Measurements from ENCODE around the gene ERLIN1. TPM values are rescaled to one million over a fixed set of nuclear protein-coding genes. Genes with fewer than 3 reads are reported as not detected.

Gene ERLIN1
- total and polyA plus RNA-seq, 7 experiments from 2014 or later = 3.9 to 19.3 (median 12.4) TPM

GRCh38 chr10:100163704-100164621 is 21.9 kb downstream of the ERLIN1 start:
- DNase-seq = no peak
- Mint-ChIP-seq H3K4me1 (peaks cover 14 to 39% (median 27%) of the 10 kb centered on the region in 7 donors), H3K9me3 (no peaks in the 10 kb centered on the region), H3K27ac (peak overlapping the region in 1 of 9 donors; percentile 51), H3K36me3 (peaks cover 5 to 32% (median 28%) of the 10 kb centered on the region in 5 donors), H3K27me3 (no peaks in the 10 kb centered on the region), H3K4me3 (no peak overlapping the region)
- ChIA-PET CTCF (interaction anchor here (0.6 kb wide), 1 partner anchor 9 kb away, joined by 3 read pairs; no protein-coding TSS in a partner anchor), POLR2A (interaction anchor here (1.1 kb wide), 1 partner anchor 10 kb away, joined by 3 read pairs; no protein-coding TSS in a partner anchor)
- Histone ChIP-seq H3K36me3 (ENCODE audit: control insufficient read depth in 2 of 3, insufficient read depth in 3 of 3, low read length in 3 of 3) (peaks cover 0 to 4% (median 0%) of the 10 kb centered on the region in 3 experiments), H3K4me1 (ENCODE audit: control insufficient read depth in 2 of 2, insufficient read depth in 2 of 2, low read length in 2 of 2) (peaks cover 4 to 6% of the 10 kb centered on the region in 2 donors), H3K9me3 (ENCODE audit: control insufficient read depth in 2 of 3, low read length in 3 of 3) (no peaks in the 10 kb centered on the region), H3K4me3 (ENCODE audit: low read length) (no peak overlapping the region), H3K27me3 (ENCODE audit: control insufficient read depth in 2 of 2, insufficient read depth in 2 of 2, low read length in 2 of 2) (no peaks in the 10 kb centered on the region), H3K27ac (ENCODE audit: low read depth, low read length) (no peak overlapping the region)
- intact Hi-C loops (cut with micrococcal nuclease) = no loop called here
- no peak for ATAC-seq

GRCh38 chr10:100162696-100163095 is 23.1 kb downstream of the ERLIN1 start:
- H3K9me3 ChIP-seq (ENCODE audit: control insufficient read depth in 2 of 3, low read length in 3 of 3) = no peaks in the 10 kb centered on the region
- H3K36me3 ChIP-seq (ENCODE audit: control insufficient read depth in 2 of 3, insufficient read depth in 3 of 3, low read length in 3 of 3) = peaks cover 0 to 4% (median under 1%) of the 10 kb centered on the region in 3 experiments
- POLR2A ChIA-PET = no interaction called here
- CTCF ChIA-PET = interaction anchor here (0.6 to 0.8 kb wide), 2 partner anchors 102 to 317 kb away, joined by 3 read pairs; no protein-coding TSS in a partner anchor
- Mint-ChIP-seq H3K27ac (no peak overlapping the region), H3K4me1 (peaks cover 6 to 39% (median 20%) of the 10 kb centered on the region in 7 donors), H3K4me3 (no peak overlapping the region), H3K9me3 (no peaks in the 10 kb centered on the region), H3K27me3 (no peaks in the 10 kb centered on the region), H3K36me3 (peaks cover 10 to 41% (median 32%) of the 10 kb centered on the region in 5 donors)
- no peak overlapping the region for H3K27ac ChIP-seq (ENCODE audit: low read depth, low read length)
- no peak overlapping the region for H3K4me3 ChIP-seq (ENCODE audit: low read length)
- ATAC-seq = no peak
- DNase-seq = no peak
- intact Hi-C loops (cut with micrococcal nuclease) = no loop called here
- peaks cover 1 to 4% of the 10 kb centered on the region in 2 donors for H3K4me1 ChIP-seq (ENCODE audit: control insufficient read depth in 2 of 2, insufficient read depth in 2 of 2, low read length in 2 of 2)
- H3K27me3 ChIP-seq (ENCODE audit: control insufficient read depth in 2 of 2, insufficient read depth in 2 of 2, low read length in 2 of 2) = no peaks in the 10 kb centered on the region

DNA sequence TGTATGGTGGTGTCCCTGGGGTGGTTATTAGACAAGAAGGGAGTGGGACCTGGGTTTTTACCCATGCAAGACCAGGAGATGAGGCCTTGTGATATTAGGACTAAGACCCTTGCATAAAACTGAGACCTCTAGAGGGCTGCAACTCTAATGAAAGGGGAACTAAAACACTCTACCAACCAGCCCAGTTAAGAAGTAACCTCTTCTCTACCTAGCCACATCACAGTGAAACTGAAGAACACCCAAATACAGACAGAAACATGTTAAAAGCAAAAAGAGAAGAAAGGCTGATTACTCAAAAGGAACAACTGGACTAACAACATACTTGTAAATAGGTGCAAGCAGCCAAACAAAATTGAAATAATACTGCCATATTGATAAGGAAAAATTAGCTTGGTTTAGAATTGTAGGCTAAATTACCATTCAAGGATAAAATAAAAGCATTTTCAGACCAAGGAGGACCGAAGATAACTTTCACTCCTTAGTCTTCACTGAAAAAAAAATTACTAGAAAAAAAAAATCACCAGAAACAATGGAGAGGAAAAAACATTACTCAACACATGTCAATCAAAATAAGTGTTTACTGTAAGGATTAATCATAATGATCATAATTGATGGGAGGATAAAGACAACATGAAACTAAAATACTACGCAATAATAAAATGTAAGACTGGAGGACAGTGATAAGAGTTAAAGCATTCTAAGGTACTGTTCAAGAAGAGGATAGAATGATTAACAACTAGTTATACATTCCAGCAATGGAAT is 27.6 kb downstream of the ERLIN1 start:
- Histone ChIP-seq H3K27ac (ENCODE audit: low read depth, low read length) (no peak overlapping the region), H3K36me3 (ENCODE audit: control insufficient read depth in 2 of 3, insufficient read depth in 3 of 3, low read length in 3 of 3) (peaks cover 14 to 38% (median 15%) of the 10 kb centered on the region in 3 experiments), H3K9me3 (ENCODE audit: control insufficient read depth in 2 of 3, low read length in 3 of 3) (no peaks in the 10 kb centered on the region), H3K4me3 (ENCODE audit: low read length) (no peak overlapping the region), H3K27me3 (ENCODE audit: control insufficient read depth in 2 of 2, insufficient read depth in 2 of 2, low read length in 2 of 2) (no peaks in the 10 kb centered on the region), H3K4me1 (ENCODE audit: control insufficient read depth in 2 of 2, insufficient read depth in 2 of 2, low read length in 2 of 2) (no peaks in the 10 kb centered on the region)
- Mint-ChIP-seq H3K9me3 (no peaks in the 10 kb centered on the region), H3K27me3 (no peaks in the 10 kb centered on the region), H3K4me1 (peaks cover 0 to 26% (median 15%) of the 10 kb centered on the region in 7 donors), H3K27ac (peak overlapping the region in 3 of 9 donors; percentile 13 to 62 (median 25)), H3K4me3 (no peak overlapping the region), H3K36me3 (peaks cover 36 to 67% (median 53%) of the 10 kb centered on the region in 5 donors)
- intact Hi-C loops (cut with micrococcal nuclease) = no loop called here
- ChIA-PET CTCF (no interaction called here), POLR2A (no interaction called here)
- ATAC-seq = no peak
- DNase-seq = no peak

GRCh38 chr10:100157156-100157555 is 28.7 kb downstream of the ERLIN1 start:
- no peaks in the 10 kb centered on the region for H3K4me1 ChIP-seq (ENCODE audit: control insufficient read depth in 2 of 2, insufficient read depth in 2 of 2, low read length in 2 of 2)
- Mint-ChIP-seq H3K4me3 (no peak overlapping the region), H3K27ac (peak overlapping the region in 3 of 9 donors; percentile 18 to 86 (median 60)), H3K4me1 (peaks cover 0 to 22% (median 10%) of the 10 kb centered on the region in 7 donors), H3K27me3 (no peaks in the 10 kb centered on the region), H3K9me3 (no peaks in the 10 kb centered on the region), H3K36me3 (peaks cover 36 to 67% (median 54%) of the 10 kb centered on the region in 5 donors)
- H3K4me3 ChIP-seq (ENCODE audit: low read length) = no peak overlapping the region
- H3K27ac ChIP-seq (ENCODE audit: low read depth, low read length) = no peak overlapping the region
- H3K27me3 ChIP-seq (ENCODE audit: control insufficient read depth in 2 of 2, insufficient read depth in 2 of 2, low read length in 2 of 2) = no peaks in the 10 kb centered on the region
- no peaks in the 10 kb centered on the region for H3K9me3 ChIP-seq (ENCODE audit: control insufficient read depth in 2 of 3, low read length in 3 of 3)
- DNase-seq (no peak), ATAC-seq (no peak)
- intact Hi-C loops (cut with micrococcal nuclease) = no loop called here
- POLR2A ChIA-PET = no interaction called here
- CTCF ChIA-PET = no interaction called here
- H3K36me3 ChIP-seq (ENCODE audit: control insufficient read depth in 2 of 3, insufficient read depth in 3 of 3, low read length in 3 of 3) = peaks cover 14 to 48% (median 15%) of the 10 kb centered on the region in 3 experiments

DNA sequence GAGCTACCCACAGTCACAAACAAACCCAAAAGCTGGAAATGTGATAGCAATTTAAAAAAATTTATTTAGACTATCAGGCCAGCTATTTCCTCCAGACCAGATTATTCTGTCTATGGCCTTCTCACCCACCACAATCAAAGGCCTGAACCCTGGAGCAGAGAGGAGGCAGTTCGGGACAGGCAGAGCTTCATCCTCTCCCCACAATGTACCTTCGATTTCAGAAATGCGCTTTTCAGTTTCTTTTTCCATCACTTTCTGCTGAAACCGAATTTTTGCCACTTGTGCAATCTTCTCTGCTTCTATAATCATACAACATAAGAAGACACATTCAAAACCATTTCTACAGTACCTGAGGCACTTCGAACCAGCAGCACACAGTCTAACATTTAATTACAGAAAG is 29.9 kb downstream of the ERLIN1 start:
- H3K27me3 Mint-ChIP-seq = no peaks in the 10 kb centered on the region
- H3K27ac Mint-ChIP-seq = peak overlapping the region in 1 of 9 donors; percentile 31
- Histone ChIP-seq H3K27me3 (ENCODE audit: control insufficient read depth in 2 of 2, insufficient read depth in 2 of 2, low read length in 2 of 2) (no peaks in the 10 kb centered on the region), H3K4me1 (ENCODE audit: control insufficient read depth in 2 of 2, insufficient read depth in 2 of 2, low read length in 2 of 2) (no peaks in the 10 kb centered on the region), H3K9me3 (ENCODE audit: control insufficient read depth in 2 of 3, low read length in 3 of 3) (no peaks in the 10 kb centered on the region), H3K36me3 (ENCODE audit: control insufficient read depth in 2 of 3, insufficient read depth in 3 of 3, low read length in 3 of 3) (peaks cover 14 to 60% (median 20%) of the 10 kb centered on the region in 3 experiments), H3K27ac (ENCODE audit: low read depth, low read length) (no peak overlapping the region), H3K4me3 (ENCODE audit: low read length) (no peak overlapping the region)
- no peak overlapping the region for H3K4me3 Mint-ChIP-seq
- ChIA-PET POLR2A (no interaction called here), CTCF (no interaction called here)
- no peak for DNase-seq
- peaks cover 37 to 73% (median 59%) of the 10 kb centered on the region in 5 donors for H3K36me3 Mint-ChIP-seq
- ATAC-seq = no peak
- no peaks in the 10 kb centered on the region for H3K9me3 Mint-ChIP-seq
- intact Hi-C loops (cut with micrococcal nuclease) = no loop called here
- H3K4me1 Mint-ChIP-seq = peaks cover 0 to 22% (median 5%) of the 10 kb centered on the region in 7 donors

GRCh38 chr10:100154666-100155065 is 31.2 kb downstream of the ERLIN1 start:
- ChIA-PET CTCF (interaction anchor here (0.6 kb wide), 1 partner anchor 9 kb away, joined by 3 read pairs; no protein-coding TSS in a partner anchor), POLR2A (interaction anchor here (0.8 kb wide), 1 partner anchor 415 kb away, joined by 3 read pairs; no protein-coding TSS in a partner anchor)
- H3K4me3 Mint-ChIP-seq = no peak overlapping the region
- Histone ChIP-seq H3K4me1 (ENCODE audit: control insufficient read depth in 2 of 2, insufficient read depth in 2 of 2, low read length in 2 of 2) (no peaks in the 10 kb centered on the region), H3K9me3 (ENCODE audit: control insufficient read depth in 2 of 3, low read length in 3 of 3) (no peaks in the 10 kb centered on the region), H3K27me3 (ENCODE audit: control insufficient read depth in 2 of 2, insufficient read depth in 2 of 2, low read length in 2 of 2) (no peaks in the 10 kb centered on the region), H3K27ac (ENCODE audit: low read depth, low read length) (no peak overlapping the region), H3K4me3 (ENCODE audit: low read length) (no peak overlapping the region), H3K36me3 (ENCODE audit: control insufficient read depth in 2 of 3, insufficient read depth in 3 of 3, low read length in 3 of 3) (peaks cover 19 to 63% (median 20%) of the 10 kb centered on the region in 3 experiments)
- no peaks in the 10 kb centered on the region for H3K9me3 Mint-ChIP-seq
- H3K4me1 Mint-ChIP-seq = peaks cover 0 to 22% (median 5%) of the 10 kb centered on the region in 7 donors
- no peak for DNase-seq
- no peaks in the 10 kb centered on the region for H3K27me3 Mint-ChIP-seq
- no peak for ATAC-seq
- intact Hi-C loops (cut with micrococcal nuclease) = no loop called here
- peaks cover 37 to 71% (median 57%) of the 10 kb centered on the region in 5 donors for H3K36me3 Mint-ChIP-seq
- H3K27ac Mint-ChIP-seq = peak overlapping the region in 1 of 9 donors; percentile 1
